HT1080 (cell line): ENCODE results near the gene MLLT10. TPM values are rescaled to one million over a fixed set of nuclear protein-coding genes. Genes with fewer than 3 reads are reported as not detected.

Experiments
- DNase-seq: peaks from one replicate; pipeline ENCODE4 v3.0.0-alpha.2; 2015; ENCODE audit warnings: low read depth
- total RNA-seq: library from RNA; depleted of rRNA; stranded (reverse); fragments of >200 nt; shearing (Covaris generic); gene quantifications from 2 replicates; pipeline ENCODE4 v1.2.3, GENCODE V29; 2014

Gene MLLT10
- total RNA-seq, 1 experiment from 2014 or later, result 35.7 TPM

GRCh38 chr10:21501091-21501490 is 32.9 kb upstream of the MLLT10 start:
- DNase-seq, result no peak

GRCh38 chr10:21501731-21502347 is 32.2 kb upstream of the MLLT10 start:
- no peak for DNase-seq

- DNase-seq, result no peak
Observed at GRCh38 chr10:21502348-21502740, 31.7 kb upstream of the MLLT10 start.

- DNase-seq, result no peak
Observed at GRCh38 chr10:21503542-21503941, 30.5 kb upstream of the MLLT10 start.

GRCh38 chr10:21505711-21506278 is 28.2 kb upstream of the MLLT10 start:
- no peak for DNase-seq

GRCh38 chr10:21506351-21506750 is 27.7 kb upstream of the MLLT10 start:
- DNase-seq, result no peak

- DNase-seq, result no peak
Observed at GRCh38 chr10:21507150-21507549, 26.9 kb upstream of the MLLT10 start.

- no peak for DNase-seq
Observed at GRCh38 chr10:21508706-21509331, 25.2 kb upstream of the MLLT10 start.

- no peak for DNase-seq
Observed at GRCh38 chr10:21509341-21510240, 24.4 kb upstream of the MLLT10 start.

- DNase-seq, result no peak
Observed at GRCh38 chr10:21510241-21511094, 23.6 kb upstream of the MLLT10 start.

- DNase-seq, result no peak
Observed at GRCh38 chr10:21511095-21511570, 22.9 kb upstream of the MLLT10 start.

- DNase-seq, result no peak
Observed at GRCh38 chr10:21511946-21512572, 22.0 kb upstream of the MLLT10 start.

GRCh38 chr10:21512573-21513404 is 21.2 kb upstream of the MLLT10 start:
- DNase-seq, result no peak

- no peak for DNase-seq
Observed at GRCh38 chr10:21513405-21513788, 20.6 kb upstream of the MLLT10 start.

- DNase-seq, result no peak
Observed at GRCh38 chr10:21514129-21514817, 19.8 kb upstream of the MLLT10 start.

- no peak for DNase-seq
Observed at GRCh38 chr10:21514818-21515351, 19.1 kb upstream of the MLLT10 start.

- DNase-seq, result no peak
Observed at GRCh38 chr10:21515361-21516241, 18.4 kb upstream of the MLLT10 start.
